Endothelial cell of umbilical vein (primary cell): Measurements from ENCODE around the gene RAB6C. TPM values are rescaled to one million over a fixed set of nuclear protein-coding genes. Genes with fewer than 3 reads are reported as not detected.
"Not testable (repeated sequence)": the region's sequence is repeated elsewhere in the genome, so short reads cannot be mapped to it uniquely, and the experiment has no call there.

Experiments used
- BruUV-seq: library from RNA; stranded (reverse); fragments of 400-500 nt; replicated peaks from 2 replicates; lab custom pipeline; 2021; lab: Mats Ljungman, UMichigan
- CTCF ChIA-PET: fragments of 300-600, 350-600 bp; sonication (Branson Sonifier 250); formaldehyde crosslinking; loops from one replicate; lab custom pipeline; 2021; ENCODE audit warnings: antibody characterized with exemption, inconsistent platforms; lab: Charles Lee
- POLR2A ChIA-PET: fragments of 300-600, 350-600 bp; sonication (Branson Sonifier 250); formaldehyde crosslinking; loops from one replicate; lab custom pipeline; 2021; ENCODE audit warnings: antibody characterized with exemption, inconsistent platforms; lab: Charles Lee
- DNase-seq: peaks from one replicate; pipeline ENCODE4 v3.0.0-alpha.2; 2011; ENCODE audit warnings: low read depth, low spot score
- FAIRE-seq: peaks from 2 replicates; lab custom pipeline; 2011; peaks lifted over from hg19 to GRCh38; lab: Jason Lieb, UNC
- H2AFZ ChIP-seq: 2 replicates; pipeline ENCODE4 v1.6.0; 2012; ENCODE audit warnings: low read depth, low read length, control low read depth, inconsistent platforms
- H3K27ac ChIP-seq: 2 replicates; pipeline ENCODE4 v1.5.1; 2011; ENCODE audit warnings: low read depth, mild to moderate bottlenecking, control low read depth, low read length, moderate library complexity; ENCODE audit not compliant: insufficient read depth
- H3K27me3 ChIP-seq, 2 experiments: 2 replicates each; pipeline versions ENCODE4 v1.6.0 to v1.6.1; 2011; ENCODE audit warnings: low read length in 2 of 2, mixed read lengths in 1 of 2; ENCODE audit not compliant: control insufficient read depth in 2 of 2, insufficient read depth in 2 of 2
- H3K36me3 ChIP-seq, 2 experiments: 2 replicates in 1 of 2; 3 replicates in 1 of 2; pipeline ENCODE4 v1.5.1; 2011; ENCODE audit warnings: low read length in 2 of 2, mild to moderate bottlenecking in 1 of 2, moderate library complexity in 1 of 2; ENCODE audit not compliant: control insufficient read depth in 2 of 2, insufficient read depth in 2 of 2; ENCODE audit errors: extremely low read depth in 1 of 2
- H3K4me1 ChIP-seq: 3 replicates; pipeline ENCODE4 v1.5.1; 2011; ENCODE audit warnings: mild to moderate bottlenecking, low read length; ENCODE audit not compliant: control insufficient read depth, insufficient read depth; ENCODE audit errors: extremely low read depth
- H3K4me2 ChIP-seq: 2 replicates; pipeline ENCODE4 v1.6.1; 2011; ENCODE audit warnings: low read length, control low read depth, mixed read lengths; ENCODE audit not compliant: insufficient read depth
- H3K4me3 ChIP-seq, 3 experiments: fragments of 200-600 bp in 1 of 3; sonication (generic), shearing (Covaris generic) in 1 of 3; replicated peaks in 1 of 3; 2 replicates each; pipeline ENCODE4 v1.5.1; 2011 to 2016; ENCODE audit warnings: control low read depth in 3 of 3, low read length in 3 of 3, mild to moderate bottlenecking in 2 of 3, inconsistent platforms in 1 of 3, low read depth in 1 of 3, moderate library complexity in 1 of 3; ENCODE audit not compliant: insufficient read depth in 1 of 3
- H3K79me2 ChIP-seq: 2 replicates; pipeline ENCODE4 v1.6.0; 2012; ENCODE audit warnings: low read length, inconsistent platforms; ENCODE audit not compliant: control insufficient read depth, insufficient read depth
- H3K9ac ChIP-seq: replicated peaks from 2 replicates; pipeline ENCODE3; 2011; ENCODE audit warnings: low read length, control low read depth; ENCODE audit not compliant: insufficient read depth; ENCODE audit errors: extremely low read depth
- H3K9me1 ChIP-seq: replicated peaks from 3 replicates; pipeline ENCODE4 v1.6.0; 2011; ENCODE audit warnings: mild to moderate bottlenecking, low read length; ENCODE audit not compliant: control insufficient read depth, insufficient read depth; ENCODE audit errors: extremely low read depth
- H3K9me3 ChIP-seq: replicated peaks from 2 replicates; pipeline ENCODE4 v1.5.1; 2012; ENCODE audit warnings: low read length, inconsistent platforms; ENCODE audit not compliant: control insufficient read depth, insufficient read depth
- H4K20me1 ChIP-seq: replicated peaks from 2 replicates; pipeline ENCODE3; 2011; ENCODE audit warnings: mild to moderate bottlenecking, low read length; ENCODE audit not compliant: control insufficient read depth, insufficient read depth; ENCODE audit errors: extremely low read depth
- dilution Hi-C: fragments of 300-500 bp; cut with MboI; formaldehyde crosslinking; loops from one replicate; pipeline ENCODE4 v1.15.0; 2019; ENCODE audit warnings: low sequenced_read_pairs; ENCODE audit not compliant: extremely low pct_ligation_motif_present
- intact Hi-C: fragments of 100-400 bp; cut with micrococcal nuclease; formaldehyde crosslinking; loops from one replicate; pipeline ENCODE4 v1.10.0; 2022
- polyA plus RNA-seq, 4 experiments: library from polyadenylated mRNA; depleted of rRNA in 3 of 4; stranded (reverse) in 3 of 4; unstranded in 1 of 4; fragments of >200 nt; gene quantifications; 2 replicates each; pipeline versions ENCODE4 v1.2.1 to v1.2.3, GENCODE V29; 2011 to 2012; ENCODE audit warnings: missing spikeins in 1 of 4
- total RNA-seq: library from RNA; stranded (reverse); gene quantifications from 2 replicates; pipeline ENCODE4 v1.2.3, GENCODE V29; 2021

RAB6C gene
- total and polyA plus RNA-seq, 2 donors (not counting 3 experiments of a cell fraction or from before 2014, with no cell fraction given): not detected

GRCh38 chr2:129993151-129993550 is 13.7 kb downstream of the RAB6C start:
- FAIRE-seq, intact Hi-C loops, DNase-seq, H3K4me3 ChIP-seq, H3K36me3 ChIP-seq, dilution Hi-C loops, H3K27ac ChIP-seq, H3K9me3 ChIP-seq, H3K4me1 ChIP-seq, POLR2A ChIA-PET, BruUV-seq, CTCF ChIA-PET, H3K9ac ChIP-seq, H3K27me3 ChIP-seq, H2AFZ ChIP-seq, H3K4me2 ChIP-seq, H3K79me2 ChIP-seq, H4K20me1 ChIP-seq, H3K9me1 ChIP-seq: not testable (repeated sequence)

GRCh38 chr2:129996657-129997237 is 17.3 kb downstream of the RAB6C start:
- H3K79me2 ChIP-seq, BruUV-seq, DNase-seq, CTCF ChIA-PET, H3K36me3 ChIP-seq, H3K9me3 ChIP-seq, H4K20me1 ChIP-seq, H3K4me3 ChIP-seq, intact Hi-C loops, FAIRE-seq, H3K9me1 ChIP-seq, POLR2A ChIA-PET, H3K27ac ChIP-seq, H3K9ac ChIP-seq, H3K4me1 ChIP-seq, H3K27me3 ChIP-seq, dilution Hi-C loops, H2AFZ ChIP-seq, H3K4me2 ChIP-seq: not testable (repeated sequence)

- dilution Hi-C loops, H3K9ac ChIP-seq, H3K36me3 ChIP-seq, intact Hi-C loops, H3K27me3 ChIP-seq, H3K9me1 ChIP-seq, CTCF ChIA-PET, POLR2A ChIA-PET, H3K4me1 ChIP-seq, BruUV-seq, FAIRE-seq, DNase-seq, H3K4me2 ChIP-seq, H2AFZ ChIP-seq, H3K79me2 ChIP-seq, H3K4me3 ChIP-seq, H3K9me3 ChIP-seq, H4K20me1 ChIP-seq, H3K27ac ChIP-seq: not testable (repeated sequence)
Observed at GRCh38 chr2:129998771-129999170, 19.3 kb downstream of the RAB6C start.

- H3K4me2 ChIP-seq, H3K79me2 ChIP-seq, H3K9ac ChIP-seq, H3K9me3 ChIP-seq, H3K27ac ChIP-seq, H3K27me3 ChIP-seq, H3K4me1 ChIP-seq, dilution Hi-C loops, H4K20me1 ChIP-seq, H3K9me1 ChIP-seq, DNase-seq, intact Hi-C loops, POLR2A ChIA-PET, H3K4me3 ChIP-seq, FAIRE-seq, H2AFZ ChIP-seq, BruUV-seq, H3K36me3 ChIP-seq, CTCF ChIA-PET: not testable (repeated sequence)
Observed at GRCh38 chr2:130005862-130006261, 26.4 kb downstream of the RAB6C start.
